LNCaP clone FGC (cell line): ENCODE results near the gene RPS10.
A peak's percentile ranks its signal among the peaks of the same experiment; 100 is the strongest.

Source experiments
- DNase-seq: peaks from one replicate; pipeline ENCODE4 v3.0.0-alpha.2; 2011; ENCODE audit warnings: low read depth
- H3K4me3 ChIP-seq: 2 replicates; pipeline ENCODE4 v1.5.1; 2011; ENCODE audit warnings: mild to moderate bottlenecking, low read depth, low read length, control low read depth
- CTCF ChIP-seq: IDR thresholded peaks from 2 replicates; pipeline ENCODE4 v1.5.1; 2012; ENCODE audit warnings: mild to moderate bottlenecking; ENCODE audit not compliant: control insufficient read depth, insufficient read depth; ENCODE audit errors: extremely low read depth

The RPS10 gene

GRCh38 chr6:34437644-34437970 lies 11.7 kb upstream of the RPS10 start:
- TF ChIP-seq CTCF: no peak
- no peak for DNase-seq

DNA sequence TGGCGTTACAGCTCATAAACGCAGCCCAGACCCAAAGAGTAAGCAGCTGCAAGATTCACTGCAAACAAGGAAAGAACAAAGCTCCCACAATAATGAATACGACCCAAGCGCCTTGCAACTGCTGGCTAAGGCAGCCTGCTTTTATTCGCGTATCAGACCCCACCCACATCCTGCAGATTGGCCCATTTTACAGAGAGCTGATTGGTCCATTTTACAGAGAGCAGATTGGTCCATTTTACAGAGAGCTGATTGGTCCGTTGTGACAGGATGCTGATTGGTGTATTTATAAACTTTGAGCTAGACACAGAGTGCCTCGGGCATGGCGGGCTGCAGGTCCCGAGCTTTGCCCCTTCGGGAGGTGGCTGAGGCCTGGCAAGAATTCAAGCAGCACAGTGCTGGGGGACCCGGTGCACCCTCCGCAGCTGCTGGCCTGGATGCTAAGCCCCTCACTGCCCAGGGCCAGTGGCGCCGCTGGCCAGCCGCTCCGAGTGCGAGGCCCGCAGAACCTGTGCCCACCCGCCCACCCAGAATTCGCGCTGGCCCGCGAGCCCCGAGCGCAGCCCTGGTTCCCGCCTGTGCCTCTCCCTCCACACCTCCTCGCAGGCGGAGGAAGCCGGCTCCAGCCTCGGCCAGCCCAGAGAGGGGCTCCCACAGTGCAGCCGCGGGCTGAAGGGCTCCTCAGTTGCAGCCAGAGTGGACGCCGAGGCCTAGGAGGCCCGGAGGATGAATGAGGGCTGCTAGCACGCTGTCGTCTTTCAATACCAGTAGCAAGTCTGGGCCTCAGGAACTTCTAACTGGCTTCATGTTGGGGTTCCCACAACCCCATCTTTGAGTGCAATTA lies 11.2 kb upstream of the RPS10 start:
- no peak for DNase-seq
- TF ChIP-seq CTCF: no peak

More at GRCh38 chr6:34437644-34437970, 11.7 kb upstream of the RPS10 start:
- H3K4me3 ChIP-seq: no peak overlapping the region

GRCh38 chr6:34435916-34436315 lies 10.0 kb upstream of the RPS10 start:
- no peak for DNase-seq
- no peak overlapping the region for H3K4me3 ChIP-seq
- no peak for TF ChIP-seq CTCF

More for the DNA sequence above, 11.2 kb upstream of the RPS10 start:
- H3K4me3 ChIP-seq: no peak overlapping the region

DNA sequence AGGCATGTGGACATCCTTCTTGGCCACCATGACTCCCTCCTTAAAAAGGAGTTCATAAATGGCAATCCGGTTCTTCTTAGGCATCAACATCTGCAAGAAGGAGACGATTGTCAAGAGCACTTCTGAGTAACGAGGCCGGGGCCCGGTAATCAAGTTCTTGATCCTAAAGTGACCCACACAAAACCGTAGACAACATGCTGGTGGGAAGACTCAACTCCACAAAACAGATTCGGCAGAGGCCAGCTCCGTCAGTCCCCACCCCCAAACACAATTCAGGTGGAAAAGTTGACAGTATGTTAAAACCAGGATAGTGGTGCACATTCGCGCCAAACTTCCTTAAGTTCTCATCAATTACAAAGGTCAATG lies 754 bp downstream of the RPS10 start:
- peak overlapping the region; percentile 98 for H3K4me3 ChIP-seq
- DNase-seq: no peak
- TF ChIP-seq CTCF: no peak

DNA sequence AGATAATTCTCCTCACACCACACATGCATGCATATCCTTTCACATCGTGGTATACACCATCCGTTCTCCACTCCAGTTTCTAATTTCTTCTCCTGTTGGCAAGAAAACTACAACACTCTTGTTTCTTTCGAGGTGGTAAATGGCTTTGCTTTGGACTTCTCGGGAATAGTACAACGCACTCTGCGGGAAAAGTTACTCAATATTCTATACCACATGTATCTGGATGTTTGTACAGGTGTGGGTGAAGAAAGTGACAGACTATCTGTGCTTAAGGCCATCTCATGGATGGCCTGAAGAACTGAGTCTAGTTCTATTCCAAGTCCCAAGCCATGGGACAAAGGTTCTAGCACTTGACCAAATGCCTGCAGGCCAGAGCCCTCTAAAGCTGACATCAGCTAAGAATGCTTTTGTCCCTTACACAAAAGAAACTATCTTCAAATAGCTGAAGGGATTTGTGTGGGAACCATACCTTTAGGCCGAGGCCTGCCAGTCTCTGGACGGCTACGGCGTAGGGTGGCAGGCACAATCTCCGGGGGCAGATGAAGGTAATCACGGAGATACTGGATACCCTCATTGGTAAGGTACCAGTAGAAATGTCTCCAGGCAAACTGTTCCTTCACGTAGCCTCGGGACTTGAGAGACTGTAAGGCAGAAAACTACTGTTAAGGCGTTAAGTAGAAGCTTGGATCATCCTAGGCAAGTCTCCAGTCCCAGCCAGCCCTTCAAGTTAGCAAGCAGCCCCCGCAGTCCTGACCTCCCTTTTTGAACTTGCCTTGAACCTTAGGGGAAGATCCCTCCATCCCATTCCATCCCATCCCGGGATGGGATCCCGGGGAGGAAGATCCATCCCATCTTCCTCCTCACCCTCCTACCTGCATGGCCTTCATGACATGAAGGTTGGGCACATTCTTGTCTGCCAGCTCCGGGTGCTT lies 1.4 kb downstream of the RPS10 start:
- no peak for TF ChIP-seq CTCF
- no peak for DNase-seq
- peak overlapping the region; percentile 98 for H3K4me3 ChIP-seq

DNA sequence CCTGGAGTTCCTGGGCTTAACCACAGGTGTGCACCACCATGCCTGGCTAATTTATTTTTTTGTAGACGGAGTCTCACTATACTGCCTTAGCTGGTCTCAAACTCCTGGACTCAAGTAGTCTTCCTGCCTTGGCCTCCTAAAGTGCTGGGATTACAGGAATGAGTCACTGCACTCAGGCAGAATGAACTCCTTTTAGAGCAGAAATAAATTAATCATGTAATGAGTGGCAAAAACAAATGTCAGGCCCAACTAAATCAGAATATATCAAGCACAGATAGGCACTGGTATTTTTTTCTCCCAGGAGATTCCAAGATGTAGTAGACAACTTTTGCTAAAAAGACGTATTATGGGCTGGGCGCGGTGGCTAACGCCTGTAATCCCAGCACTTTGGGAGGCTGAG lies 2.6 kb downstream of the RPS10 start:
- TF ChIP-seq CTCF: no peak
- no peak for DNase-seq
- H3K4me3 ChIP-seq: no peak overlapping the region
